GM19023 (cell line): ENCODE results near the gene SPECC1.
"Not testable (repeated sequence)": the region's sequence is repeated elsewhere in the genome, so short reads cannot be mapped to it uniquely, and the experiment has no call there.

Source experiments
- ATAC-seq: cut with Tn5 transposase; IDR thresholded peaks from one replicate; pipeline ENCODE4 v1.9.1; 2021; ENCODE audit warnings: mild to moderate bottlenecking, moderate library complexity; ENCODE audit not compliant: unreplicated experiment

The SPECC1 gene

DNA sequence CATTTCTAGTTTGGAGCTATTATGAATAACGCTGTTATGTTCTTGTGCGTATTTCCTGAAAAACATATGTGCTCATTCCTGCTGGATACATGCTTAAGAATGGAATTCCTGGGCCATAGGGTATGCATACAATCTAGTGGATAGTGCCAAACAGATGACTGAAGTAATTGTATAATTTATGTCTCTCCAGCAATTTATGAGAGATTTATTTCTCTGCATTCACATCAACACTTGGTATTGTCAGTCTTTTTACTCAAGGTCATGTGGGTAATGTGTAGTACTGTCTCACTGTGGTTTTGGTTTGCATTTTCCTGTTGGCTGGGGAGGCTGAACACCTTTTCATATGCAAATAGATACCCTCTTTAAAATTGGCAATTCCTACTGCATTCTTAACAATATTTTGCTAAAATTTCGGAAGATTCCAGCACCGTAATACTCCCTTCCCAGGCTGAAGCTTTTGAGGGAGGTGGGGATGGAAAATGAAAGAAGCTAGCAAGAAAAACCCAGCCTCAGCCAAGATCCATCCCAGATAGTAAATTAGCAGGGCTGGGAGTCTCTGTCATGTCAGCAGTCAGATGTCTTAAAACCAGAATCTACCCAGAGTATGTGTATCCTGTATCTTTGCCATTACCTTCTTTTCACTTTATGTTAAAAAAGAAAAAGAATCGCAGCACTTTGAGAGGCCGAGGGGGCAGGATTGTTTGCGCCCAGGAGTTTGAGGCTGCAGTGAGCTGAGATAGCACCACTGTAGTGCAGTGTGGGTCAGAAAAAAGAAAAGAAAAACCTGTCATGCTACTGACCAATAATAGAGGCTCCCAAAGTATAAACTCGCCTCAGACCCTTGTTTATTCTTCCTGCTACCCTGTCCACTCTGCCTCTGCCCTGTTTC lies 253.3 kb downstream of the SPECC1 start:
- ATAC-seq = no peak

GRCh38 chr17:20263115-20263433 lies 253.9 kb downstream of the SPECC1 start:
- not testable (repeated sequence) for ATAC-seq

DNA sequence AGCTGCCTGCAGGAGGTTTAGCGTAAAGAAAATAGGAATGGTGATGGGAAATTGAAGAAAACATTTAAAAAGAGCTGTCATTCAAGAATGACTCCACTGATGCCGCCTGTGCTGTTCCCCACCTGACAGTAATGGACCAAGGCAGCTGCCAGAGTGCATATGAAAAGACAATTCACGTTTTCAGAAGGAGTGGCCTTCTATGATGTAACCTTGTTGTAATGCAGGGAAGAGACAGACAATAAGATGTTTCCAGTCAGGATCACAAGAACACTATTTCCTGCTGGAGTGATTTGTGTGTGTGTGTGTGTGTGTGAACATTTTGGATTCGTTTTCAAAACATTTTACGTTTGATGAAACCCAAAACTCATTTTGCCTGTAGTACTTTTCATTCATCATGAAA lies 254.4 kb downstream of the SPECC1 start:
- no peak for ATAC-seq

GRCh38 chr17:20264996-20265395 lies 255.8 kb downstream of the SPECC1 start:
- ATAC-seq = no peak

GRCh38 chr17:20266806-20267458 lies 257.8 kb downstream of the SPECC1 start:
- ATAC-seq = no peak

DNA sequence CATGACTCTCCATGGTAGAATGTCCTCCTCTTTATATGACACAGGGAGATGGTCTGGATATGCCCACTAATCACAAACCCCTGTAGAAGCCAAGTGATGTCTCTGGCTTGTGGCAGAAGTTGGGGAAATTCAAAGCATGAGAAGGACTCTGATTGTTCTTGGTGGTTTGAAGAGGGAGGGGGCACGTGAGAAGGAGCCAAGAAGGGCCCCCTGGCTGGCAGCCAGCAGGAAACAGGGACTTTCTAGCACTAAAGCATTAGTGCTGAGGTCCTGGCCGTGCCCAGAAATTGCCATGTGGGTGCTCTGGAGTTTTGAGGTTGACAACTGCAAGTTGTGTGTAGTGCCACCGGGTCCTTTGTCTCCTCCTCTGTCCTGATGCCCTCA lies 258.3 kb downstream of the SPECC1 start:
- no peak for ATAC-seq

DNA sequence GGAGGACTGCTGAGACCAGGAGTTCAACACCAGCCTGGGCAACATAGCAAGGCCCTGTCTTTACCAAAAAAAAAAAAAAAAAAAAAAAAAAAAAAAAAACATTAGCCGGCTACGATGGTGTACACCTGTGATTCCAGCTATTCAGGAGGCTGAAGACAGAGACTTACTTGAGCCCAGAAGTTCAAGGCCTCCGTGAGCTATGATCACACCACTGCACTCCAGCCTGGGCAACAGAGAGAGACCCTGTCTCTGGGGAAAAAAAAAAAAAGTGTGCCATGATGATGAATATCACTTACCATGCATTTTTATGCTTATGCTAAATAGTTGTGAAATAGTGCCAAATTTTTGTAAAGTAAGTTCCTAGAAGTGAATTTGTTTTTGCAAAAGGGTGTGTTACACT lies 261.2 kb downstream of the SPECC1 start:
- no peak for ATAC-seq

DNA sequence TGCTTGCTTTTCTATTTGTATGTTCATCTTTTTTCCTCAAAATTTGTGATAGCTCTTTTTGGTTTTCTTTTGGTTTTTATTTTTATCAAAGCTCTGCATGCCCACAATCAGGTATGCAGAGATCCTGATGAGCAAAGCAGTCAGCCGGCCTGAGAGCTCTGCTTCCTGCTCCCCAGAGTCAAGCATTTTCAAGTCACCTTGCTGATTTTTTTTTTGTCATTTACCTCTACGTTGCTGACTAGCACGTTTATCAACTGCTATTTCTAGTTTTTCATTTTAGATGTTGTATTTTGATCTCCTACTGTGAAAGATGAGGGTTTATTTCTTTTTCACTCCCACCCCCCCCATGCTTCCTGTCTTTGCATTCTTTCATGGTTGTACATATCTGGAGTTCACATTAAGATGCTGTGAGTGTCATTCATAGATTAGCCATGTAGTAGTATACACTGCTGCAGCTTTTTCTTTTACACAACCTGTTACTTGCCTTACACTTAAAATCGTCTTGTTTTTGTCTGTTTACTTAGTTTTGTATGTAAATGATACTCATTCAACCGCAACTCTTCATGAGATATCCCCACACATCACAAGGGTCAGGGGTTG lies 262.0 kb downstream of the SPECC1 start:
- no peak for ATAC-seq

DNA sequence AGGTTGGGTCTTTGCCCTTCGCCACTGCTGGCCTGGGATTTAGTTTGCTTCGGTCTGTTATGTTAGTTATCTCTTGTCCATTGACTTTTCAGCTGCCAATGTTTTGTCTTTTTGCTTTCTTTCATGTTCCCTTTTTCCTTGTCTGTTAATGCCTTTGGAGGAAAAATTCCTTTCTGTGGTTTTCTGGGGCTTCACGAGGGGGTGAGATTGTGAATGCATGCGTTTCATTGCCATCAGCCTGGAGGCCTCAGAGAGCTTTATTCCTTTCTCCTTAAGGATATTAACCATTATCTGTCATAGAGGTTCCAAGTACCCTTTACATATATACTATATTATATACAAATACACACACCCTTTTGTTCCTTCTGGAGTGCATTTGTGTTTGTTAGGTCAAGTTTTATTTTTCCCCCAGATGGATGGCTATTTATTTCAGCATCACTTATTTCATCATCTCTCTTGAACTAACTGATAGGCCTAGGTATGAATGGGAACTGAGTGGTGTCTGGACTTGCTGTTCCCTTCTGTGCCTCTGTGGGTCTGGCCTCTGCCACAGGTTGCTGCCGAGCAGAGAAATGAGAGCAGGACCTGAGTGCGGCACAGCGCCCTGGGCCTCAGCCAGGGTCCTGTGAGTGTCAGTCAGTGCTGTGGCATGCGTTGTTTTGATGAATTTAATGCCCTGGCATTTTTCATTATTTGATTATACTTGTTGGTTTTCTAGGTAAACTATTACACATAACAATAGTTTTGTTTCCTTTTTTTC lies 264.8 kb downstream of the SPECC1 start:
- ATAC-seq = no peak

DNA sequence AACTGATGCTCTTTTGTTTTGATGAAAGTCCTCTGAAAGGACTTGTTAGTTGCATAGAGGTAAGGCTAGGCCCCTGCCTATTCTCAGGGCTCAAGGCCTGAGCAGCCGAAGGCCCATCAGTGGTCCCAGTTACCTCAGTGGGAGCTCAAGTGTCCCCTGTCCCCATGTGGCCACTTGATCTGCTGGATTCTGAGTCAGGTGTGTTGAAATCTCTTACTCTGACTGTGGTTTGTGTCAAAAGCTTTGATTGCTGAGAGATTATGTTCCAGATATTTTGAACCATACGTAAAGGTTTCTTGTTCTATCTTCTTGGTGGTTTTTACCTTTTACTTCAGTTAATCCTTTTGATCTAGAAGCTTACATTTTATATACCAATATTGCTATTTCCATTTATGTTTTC lies 266.5 kb downstream of the SPECC1 start:
- ATAC-seq = no peak

DNA sequence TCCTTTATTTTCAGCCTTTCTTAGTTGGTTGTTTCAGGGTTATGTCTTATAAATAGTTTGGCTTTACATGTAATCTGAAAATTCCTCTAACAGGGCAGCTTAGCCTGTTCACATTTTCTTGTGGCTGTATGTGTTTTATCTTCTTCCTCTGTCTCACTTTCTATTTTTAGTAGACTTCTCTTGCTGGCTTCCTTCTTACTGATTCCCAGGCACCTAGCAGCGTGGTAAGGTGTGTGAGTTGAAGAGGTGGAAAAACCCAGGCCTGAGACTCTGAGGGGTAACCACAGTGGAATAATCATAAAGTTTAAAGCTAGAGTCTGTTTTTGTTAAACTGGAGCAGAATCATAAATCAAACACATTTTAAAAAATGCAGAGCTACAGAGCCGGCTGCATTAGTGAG lies 267.3 kb downstream of the SPECC1 start:
- no peak for ATAC-seq

- ATAC-seq = no peak
Measured at GRCh38 chr17:20278805-20279204, 269.6 kb downstream of the SPECC1 start.

- no peak for ATAC-seq
Measured at GRCh38 chr17:20279631-20280030, 270.5 kb downstream of the SPECC1 start.

- no peak for ATAC-seq
Measured at GRCh38 chr17:20280051-20280450, 270.9 kb downstream of the SPECC1 start.

DNA sequence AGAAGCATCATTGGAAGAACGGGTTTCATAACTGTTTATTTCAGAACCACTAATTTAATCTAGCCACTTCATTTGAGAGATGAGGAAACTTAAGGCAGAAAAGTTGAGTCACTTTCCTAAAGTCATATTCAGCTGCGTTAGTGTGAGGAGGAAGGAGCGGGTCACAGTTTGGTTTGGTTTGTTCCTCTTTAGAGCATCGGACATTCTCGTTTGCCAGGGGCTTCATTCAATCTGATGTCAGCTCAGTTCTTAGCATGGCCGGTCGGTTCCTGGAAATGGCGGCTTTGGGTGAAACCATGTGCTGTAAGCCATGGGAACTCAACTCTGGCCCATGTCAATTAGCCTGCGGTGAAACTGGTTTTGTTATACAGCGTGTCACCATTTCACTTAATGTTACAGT lies 271.7 kb downstream of the SPECC1 start:
- no peak for ATAC-seq

GRCh38 chr17:20281860-20282259 lies 272.7 kb downstream of the SPECC1 start:
- ATAC-seq = no peak

GRCh38 chr17:20282526-20283308 lies 273.6 kb downstream of the SPECC1 start:
- no peak for ATAC-seq

DNA sequence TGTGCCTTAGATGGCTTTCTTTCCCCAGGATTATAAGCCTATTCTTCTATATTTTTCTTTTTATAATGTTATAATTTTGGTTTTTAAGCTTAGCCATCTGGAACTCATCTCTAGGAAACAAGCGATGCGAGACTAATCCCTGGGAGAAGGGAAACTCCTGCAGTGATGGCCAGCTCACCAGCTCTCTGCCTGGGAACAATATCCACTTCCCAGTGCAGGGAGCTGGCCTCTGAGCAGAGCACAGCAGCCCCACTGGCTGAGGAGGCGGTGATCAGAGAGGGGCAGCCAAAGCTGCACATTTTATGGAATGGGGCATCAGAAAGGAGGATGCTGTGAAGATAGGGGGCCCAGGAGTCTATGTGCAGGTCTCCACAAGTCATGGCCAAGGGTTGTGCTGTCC lies 274.9 kb downstream of the SPECC1 start:
- ATAC-seq = no peak

DNA sequence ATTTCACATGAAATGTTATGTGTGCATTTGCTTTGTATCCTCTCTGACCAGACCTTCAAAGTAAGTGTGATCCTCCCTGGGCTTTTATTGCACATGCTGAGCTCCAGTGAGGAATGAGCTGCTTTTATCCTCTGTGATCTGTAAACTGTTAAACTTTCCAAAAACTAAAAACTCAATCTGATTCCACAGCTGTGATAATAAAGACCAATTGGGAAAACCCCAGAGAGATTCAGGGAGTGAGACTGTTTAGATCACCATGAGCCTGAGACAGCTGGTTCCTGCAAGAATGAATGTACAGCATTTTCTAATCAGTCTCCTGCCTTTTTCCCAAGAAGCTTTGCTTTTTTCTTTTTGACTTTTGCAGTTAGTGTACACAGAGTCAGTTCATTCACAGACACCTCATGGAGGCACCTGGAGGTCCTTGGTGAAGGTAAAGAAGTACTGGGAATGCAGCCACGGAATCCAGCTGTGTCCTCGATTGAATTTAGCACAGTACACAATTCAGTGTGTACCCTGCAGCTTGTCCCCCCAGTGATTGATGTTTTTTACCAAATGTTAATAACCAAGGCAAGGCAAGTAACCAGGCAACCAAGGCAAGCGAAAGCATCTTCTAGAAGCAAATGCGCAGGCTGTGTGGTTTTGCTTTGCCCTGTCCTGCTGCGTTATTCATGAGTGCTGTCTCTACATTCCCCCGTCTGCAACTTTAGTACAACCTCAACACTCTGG lies 275.6 kb downstream of the SPECC1 start:
- ATAC-seq = no peak

DNA sequence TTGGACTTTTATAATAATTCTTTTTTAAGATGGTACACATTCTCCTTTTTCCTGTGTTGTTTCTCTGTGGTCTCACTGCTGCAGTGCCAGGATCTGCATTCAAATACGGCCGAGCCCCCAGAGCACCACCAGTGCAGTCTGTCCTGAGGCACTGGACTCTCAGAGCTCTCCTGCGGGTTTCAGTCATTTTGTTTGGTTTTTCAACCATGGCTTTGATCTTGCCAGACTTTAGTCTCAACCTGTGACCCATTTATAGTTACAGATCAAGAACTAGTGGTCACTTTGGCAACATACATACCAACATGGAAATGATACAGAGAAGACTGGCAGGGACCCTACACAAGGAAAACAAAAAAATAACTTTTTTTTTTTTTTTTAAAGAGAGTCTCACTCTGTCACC lies 280.8 kb downstream of the SPECC1 start:
- no peak for ATAC-seq
